Measurements from ENCODE around the gene ERLIN1. TPM values are rescaled to one million over a fixed set of nuclear protein-coding genes. Genes with fewer than 3 reads are reported as not detected.

Gene ERLIN1
- total RNA-seq, result 26.3 TPM

GRCh38 chr10:100185364-100186252, at the start of gene ERLIN1:
Gene ERLIN1, minus strand, starts transcription at chr10:100186029. Its CDS starts 403 bp downstream, at chr10:100185626.
- intact Hi-C loops (cut with DNase I), result no loop called here
- DNase-seq (ENCODE audit: low spot score) (peak; percentile 94), ATAC-seq (peak; percentile 99)

DNA sequence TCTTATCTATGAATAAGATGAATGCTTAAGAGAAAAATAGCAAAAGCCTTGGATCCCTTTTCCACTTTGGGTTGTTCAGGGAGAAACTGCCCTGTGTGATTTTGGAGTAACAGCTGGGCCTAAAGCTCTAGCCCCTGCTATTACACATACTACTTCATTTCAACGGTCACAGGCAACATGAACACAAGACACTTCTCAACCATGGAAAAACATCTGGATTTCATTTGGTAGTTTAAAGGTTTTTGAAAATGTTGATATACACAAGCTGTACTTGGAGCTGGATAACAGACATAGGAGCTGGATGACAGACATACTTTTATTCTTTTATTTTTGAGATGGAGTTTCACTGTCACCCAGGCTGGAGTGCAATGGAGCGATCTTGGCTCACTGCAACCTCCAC, 46.3 kb upstream of the ERLIN1 start:
- intact Hi-C loops (cut with DNase I), result no loop called here
- ATAC-seq (no peak), DNase-seq (ENCODE audit: low spot score) (no peak)

- DNase-seq (ENCODE audit: low spot score), result no peak
- intact Hi-C loops (cut with DNase I), result no loop called here
- peak; percentile 10 for ATAC-seq
Observed at GRCh38 chr10:100229819-100230422, 44.1 kb upstream of the ERLIN1 start.

- intact Hi-C loops (cut with DNase I), result no loop called here
- DNase-seq (ENCODE audit: low spot score) (no peak), ATAC-seq (no peak)
Observed at GRCh38 chr10:100223879-100224278, 38.0 kb upstream of the ERLIN1 start.

DNA sequence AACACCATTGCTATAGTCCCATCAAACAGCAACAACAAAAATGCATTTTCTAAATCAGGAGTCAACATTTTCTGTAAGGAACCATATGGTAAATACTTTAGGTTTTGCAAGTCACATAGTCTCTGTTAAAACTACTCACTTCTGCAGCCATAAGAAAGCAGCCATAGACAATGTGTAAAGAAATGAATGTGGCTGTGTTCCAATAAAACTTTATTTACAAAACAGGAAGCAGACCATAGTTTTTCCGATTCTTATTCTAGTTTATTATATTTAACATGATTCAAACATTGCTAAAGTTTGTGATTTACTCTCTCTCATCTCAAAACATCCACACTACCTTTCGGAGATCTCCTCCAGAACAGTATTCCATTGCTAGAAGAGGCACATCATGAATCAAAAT, 36.7 kb upstream of the ERLIN1 start:
- ATAC-seq (no peak), DNase-seq (ENCODE audit: low spot score) (no peak)
- intact Hi-C loops (cut with DNase I), result no loop called here

GRCh38 chr10:100216006-100216405, 30.2 kb upstream of the ERLIN1 start:
- no peak for DNase-seq (ENCODE audit: low spot score)
- intact Hi-C loops (cut with DNase I), result no loop called here
- ATAC-seq, result no peak

DNA sequence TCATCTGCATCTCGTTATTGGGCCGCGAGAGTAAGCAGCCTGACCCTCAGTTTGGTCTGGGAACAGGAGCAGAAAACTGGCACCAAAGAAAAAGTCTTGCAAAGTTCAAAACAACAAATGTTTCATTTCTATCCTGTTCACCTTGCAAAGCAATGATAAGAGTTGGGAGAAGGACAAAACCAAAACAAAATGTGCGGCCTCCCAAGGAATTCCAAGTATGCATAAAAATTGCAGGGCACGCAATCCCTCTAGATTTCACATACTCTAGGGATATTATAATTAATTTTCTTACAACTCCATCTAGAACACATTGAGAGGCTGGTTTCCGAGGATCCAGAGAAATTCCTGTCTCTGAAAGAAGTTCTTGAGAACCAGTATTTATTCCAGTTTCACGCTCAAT, 23.5 kb upstream of the ERLIN1 start:
- ATAC-seq, result peak; percentile 41
- no peak for DNase-seq (ENCODE audit: low spot score)
- intact Hi-C loops (cut with DNase I), result no loop called here

GRCh38 chr10:100208276-100208675, 22.4 kb upstream of the ERLIN1 start:
- intact Hi-C loops (cut with DNase I), result no loop called here
- no peak for DNase-seq (ENCODE audit: low spot score)
- ATAC-seq, result no peak

DNA sequence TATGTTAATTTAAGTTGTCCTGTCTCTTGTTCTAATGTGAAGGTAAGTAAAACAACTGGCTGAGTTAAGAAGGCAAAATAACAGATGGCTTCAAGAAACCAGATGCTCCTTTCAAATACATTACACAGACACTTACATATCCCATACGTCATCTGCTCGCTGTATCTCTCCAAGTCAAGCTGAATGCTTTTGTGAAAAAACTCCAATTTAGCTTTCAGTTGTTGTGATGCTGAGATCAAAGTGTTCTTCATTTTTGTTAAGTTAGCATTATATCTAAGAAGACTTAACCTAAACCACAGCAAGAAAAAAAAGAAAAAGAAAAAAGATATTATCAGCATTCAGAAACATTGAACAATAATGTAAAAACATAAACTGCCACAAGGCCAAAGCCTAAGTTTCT, 18.5 kb upstream of the ERLIN1 start:
- DNase-seq (ENCODE audit: low spot score), result no peak
- intact Hi-C loops (cut with DNase I), result no loop called here

GRCh38 chr10:100201549-100201948, 15.7 kb upstream of the ERLIN1 start:
- DNase-seq (ENCODE audit: low spot score), result no peak
- intact Hi-C loops (cut with DNase I), result no loop called here

More for the DNA sequence above, 18.5 kb upstream of the ERLIN1 start:
- ATAC-seq, result no peak

GRCh38 chr10:100194711-100195110, 8.9 kb upstream of the ERLIN1 start:
- intact Hi-C loops (cut with DNase I), result no loop called here

More at GRCh38 chr10:100201549-100201948, 15.7 kb upstream of the ERLIN1 start:
- ATAC-seq, result no peak

DNA sequence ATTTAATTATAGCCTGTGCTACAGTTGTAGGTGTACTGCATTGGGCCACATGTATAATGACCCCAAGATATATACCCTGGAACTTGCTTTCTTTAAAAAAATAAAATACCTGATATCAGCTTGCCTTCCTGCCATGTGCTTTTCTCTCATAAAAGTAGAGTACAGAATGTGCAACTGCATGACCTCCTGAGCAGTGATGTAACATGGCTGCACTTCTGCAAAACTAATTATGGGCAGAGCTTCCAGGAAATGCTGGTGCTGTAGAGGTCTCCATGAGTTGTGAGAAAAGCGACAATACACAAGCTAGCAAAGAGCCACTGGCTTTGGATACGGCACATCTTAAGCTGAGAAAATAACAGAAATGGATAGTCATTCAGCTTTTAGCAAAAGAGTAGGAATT, 6.5 kb upstream of the ERLIN1 start:
- intact Hi-C loops (cut with DNase I), result no loop called here
- DNase-seq (ENCODE audit: low spot score) (no peak), ATAC-seq (peak; percentile 48)

More at GRCh38 chr10:100194711-100195110, 8.9 kb upstream of the ERLIN1 start:
- ATAC-seq, result no peak
- DNase-seq (ENCODE audit: low spot score), result no peak

DNA sequence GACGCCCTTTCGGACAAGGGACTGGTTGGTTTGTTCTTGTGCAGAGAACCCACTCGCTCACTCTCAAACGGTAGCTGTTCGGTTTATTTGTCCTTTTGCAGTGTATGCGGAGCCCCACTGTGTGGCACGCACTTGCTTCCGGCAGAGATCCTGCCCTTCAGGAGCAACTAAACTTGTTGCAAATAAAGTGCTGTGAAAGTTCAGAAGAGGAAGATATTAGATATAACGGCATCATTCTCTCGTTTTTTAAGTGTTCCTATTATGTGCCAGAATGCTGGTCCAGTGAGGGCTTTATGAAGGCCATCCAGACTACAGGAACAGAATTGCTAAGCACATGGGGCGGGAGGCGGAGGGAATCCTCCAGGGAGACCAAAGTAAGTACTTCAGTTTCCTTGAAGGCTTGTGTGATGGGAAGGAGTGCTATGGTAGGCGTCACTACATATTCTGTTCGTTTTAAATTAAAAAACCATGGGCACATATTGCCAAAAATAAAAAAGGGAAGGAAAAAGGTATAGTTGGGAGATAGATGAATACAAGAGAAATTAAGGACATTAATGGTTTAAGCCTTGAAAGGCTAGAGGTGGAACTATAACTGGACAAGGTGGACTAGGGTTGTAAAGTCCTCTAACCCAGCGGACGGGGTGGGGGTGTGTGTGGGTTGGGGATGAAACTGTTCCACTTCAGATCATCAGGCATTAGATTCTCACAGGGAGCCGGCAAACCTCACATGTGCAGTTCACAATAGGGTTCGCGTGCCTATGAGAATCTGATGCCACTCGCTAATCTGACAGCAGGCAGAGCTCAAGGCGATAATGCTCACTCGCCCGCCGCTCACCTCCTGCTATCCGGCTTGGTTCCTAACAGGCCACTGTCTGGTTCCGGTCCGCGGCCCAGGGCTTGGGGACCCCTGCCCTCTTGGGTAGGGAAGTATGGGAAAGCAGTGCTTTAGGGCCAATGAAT, 704 bp upstream of the ERLIN1 start:
- DNase-seq (ENCODE audit: low spot score) (no peak), ATAC-seq (peak; percentile 50)
- intact Hi-C loops (cut with DNase I), result no loop called here

- intact Hi-C loops (cut with DNase I), result no loop called here
- no peak for DNase-seq (ENCODE audit: low spot score)
- no peak for ATAC-seq
Observed at GRCh38 chr10:100184840-100185239, 989 bp downstream of the ERLIN1 start.

DNA sequence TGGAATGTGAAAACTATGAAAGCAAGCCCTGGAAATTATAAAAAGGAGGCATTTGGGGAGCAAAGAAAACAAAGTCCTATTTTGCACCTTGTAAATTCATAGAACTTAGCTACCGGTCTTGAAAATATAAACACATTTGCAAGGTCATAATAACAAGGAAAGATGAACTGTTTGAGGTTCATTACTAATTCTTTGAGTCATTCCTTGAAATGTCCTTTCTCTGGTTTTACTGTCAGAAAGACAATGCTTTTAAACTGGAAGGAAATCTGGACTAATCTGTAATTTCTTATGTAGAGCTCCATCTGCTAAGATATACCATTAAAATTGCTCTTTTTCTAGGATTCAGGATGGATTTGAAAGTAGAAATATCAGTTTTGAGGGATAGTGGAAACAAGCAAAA, 1.4 kb downstream of the ERLIN1 start:
- DNase-seq (ENCODE audit: low spot score), result no peak
- intact Hi-C loops (cut with DNase I), result no loop called here
- no peak for ATAC-seq

DNA sequence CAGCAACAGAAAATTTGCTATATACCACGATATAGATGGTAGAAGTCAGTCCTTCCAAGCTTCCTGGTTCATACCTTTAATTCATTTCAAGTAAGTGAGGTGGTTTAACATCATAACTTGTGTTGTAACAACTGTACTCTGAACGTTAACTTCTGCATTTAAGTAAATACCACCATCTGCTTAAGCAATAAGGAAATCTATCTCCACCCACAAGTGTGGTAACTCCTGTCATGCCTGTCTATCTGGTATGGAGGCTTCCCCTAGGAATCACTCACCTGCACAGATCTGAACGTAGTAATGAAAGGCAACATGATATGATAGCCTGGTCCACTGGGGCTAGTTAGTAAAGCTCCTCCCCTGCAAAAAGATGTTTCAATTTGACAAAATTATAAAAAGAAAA, 2.3 kb downstream of the ERLIN1 start:
- DNase-seq (ENCODE audit: low spot score), result no peak
- intact Hi-C loops (cut with DNase I), result no loop called here
- ATAC-seq, result no peak

- intact Hi-C loops (cut with DNase I), result no loop called here
- no peak for ATAC-seq
- DNase-seq (ENCODE audit: low spot score), result no peak
Observed at GRCh38 chr10:100182908-100183307, 2.9 kb downstream of the ERLIN1 start.

- intact Hi-C loops (cut with DNase I), result no loop called here
- DNase-seq (ENCODE audit: low spot score) (no peak), ATAC-seq (no peak)
Observed at GRCh38 chr10:100182281-100182680, 3.5 kb downstream of the ERLIN1 start.

DNA sequence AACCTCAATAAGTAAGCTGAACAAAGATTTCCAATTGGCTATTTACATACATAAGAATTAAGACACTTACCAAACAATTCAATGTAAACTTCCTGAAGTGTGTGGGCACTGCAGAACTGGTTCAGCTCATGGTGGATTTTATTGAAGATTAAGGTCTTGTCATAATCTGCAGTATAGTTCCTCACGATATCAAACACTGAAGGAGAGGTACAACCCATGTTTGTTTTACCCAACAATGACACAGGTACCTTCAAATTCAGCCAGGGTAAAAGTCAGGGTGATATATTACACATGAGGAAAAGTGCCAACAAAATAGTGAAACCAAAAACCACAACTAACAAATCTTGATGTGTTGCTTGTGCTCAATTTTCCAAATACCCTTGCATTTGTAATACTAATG, 10.0 kb downstream of the ERLIN1 start:
- ATAC-seq (no peak), DNase-seq (ENCODE audit: low spot score) (no peak)
- intact Hi-C loops (cut with DNase I), result no loop called here
